Measurements from ENCODE around the gene MYZAP. TPM values are rescaled to one million over a fixed set of nuclear protein-coding genes. Genes with fewer than 3 reads are reported as not detected.

Gene MYZAP
- total and polyA plus RNA-seq, 10 donors = 4.1 to 26.2 (median 13.8) TPM

DNA sequence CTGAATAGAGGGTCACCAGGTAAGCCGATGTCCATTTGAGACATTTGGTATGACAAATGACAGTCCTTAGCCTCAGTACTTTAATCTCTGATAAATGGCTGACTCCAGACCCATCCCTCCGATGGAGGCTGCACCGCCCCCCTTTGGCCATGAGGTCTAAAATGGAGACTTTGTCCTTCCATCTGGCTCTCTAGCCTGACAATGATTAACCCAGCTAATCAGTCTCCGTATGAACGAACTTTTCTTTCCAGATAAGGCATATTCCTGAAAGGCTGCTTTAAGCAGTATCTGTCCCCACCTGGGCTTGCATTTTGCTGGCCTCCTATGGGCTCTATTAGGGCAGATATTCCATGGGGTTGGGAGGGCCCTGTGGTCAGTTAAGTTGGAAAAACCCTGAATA is 10.8 kb upstream of the MYZAP start:
- TF ChIP-seq CTCF (IDR thresholded peaks at IDR 0.05 in 8 of 11, conservative IDR thresholded peaks at IDR 0.05 in 3 of 11) (no peak), POLR2A (IDR thresholded peaks at IDR 0.05) (no peak), POLR2AphosphoS5 (IDR thresholded peaks at IDR 0.05) (no peak)
- WGBS, 5 donors = 92 to 97% (median 93%) methylated on average over 5 of the region's 5 CpGs
- Histone ChIP-seq H3K9me3 (peaks cover 0 to 21% (median 11%) of the 10 kb centered on the region in 8 donors), H3K4me3 (no peak overlapping the region), H3K36me3 (no peaks in the 10 kb centered on the region), H3K4me1 (peaks cover 0 to 11% (median 0%) of the 10 kb centered on the region in 6 donors), H3K27me3 (replicated peaks in 1 of 7) (no peaks in the 10 kb centered on the region), H3K27ac (no peak overlapping the region)
- intact Hi-C loops (cut with DNase I; ENCODE audit: low total_unique reads) = no loop called here
- DNase-seq = no peak

DNA sequence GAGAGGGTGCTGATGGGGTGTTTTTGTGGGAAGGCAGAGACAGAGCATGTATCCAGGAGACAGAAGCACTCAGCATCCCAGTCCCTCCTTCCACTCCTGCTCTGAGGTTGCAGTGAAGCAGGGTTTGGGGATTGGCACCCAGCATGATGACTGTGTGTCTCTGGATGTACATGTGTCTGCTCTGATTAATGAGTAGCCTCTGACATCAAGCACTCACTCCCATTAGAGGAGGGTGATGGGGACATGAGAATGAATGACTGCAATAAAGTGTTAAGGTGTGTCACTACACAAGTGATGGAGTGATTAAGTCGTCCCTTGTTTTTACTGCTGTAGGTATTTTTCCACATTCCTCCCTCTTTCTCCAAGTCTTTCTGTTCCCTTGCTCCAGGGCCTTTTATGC is 9.6 kb upstream of the MYZAP start:
- no peaks in the 10 kb centered on the region for H3K27me3 ChIP-seq (replicated peaks in 1 of 7)
- intact Hi-C loops (cut with DNase I; ENCODE audit: low total_unique reads) = no loop called here
- no peak overlapping the region for H3K27ac ChIP-seq
- DNase-seq = no peak
- H3K4me1 ChIP-seq = peaks cover 0 to 20% (median 10%) of the 10 kb centered on the region in 6 donors
- no peak overlapping the region for H3K4me3 ChIP-seq
- H3K9me3 ChIP-seq = peaks cover 0 to 21% (median 11%) of the 10 kb centered on the region in 8 donors
- WGBS, 5 donors = 76 to 95% (median 81%) methylated on average over 1 of the region's 1 CpG
- H3K36me3 ChIP-seq = no peaks in the 10 kb centered on the region
- TF ChIP-seq CTCF (IDR thresholded peaks at IDR 0.05 in 8 of 11, conservative IDR thresholded peaks at IDR 0.05 in 3 of 11) (no peak), POLR2AphosphoS5 (IDR thresholded peaks at IDR 0.05) (no peak), POLR2A (IDR thresholded peaks at IDR 0.05) (no peak)

DNA sequence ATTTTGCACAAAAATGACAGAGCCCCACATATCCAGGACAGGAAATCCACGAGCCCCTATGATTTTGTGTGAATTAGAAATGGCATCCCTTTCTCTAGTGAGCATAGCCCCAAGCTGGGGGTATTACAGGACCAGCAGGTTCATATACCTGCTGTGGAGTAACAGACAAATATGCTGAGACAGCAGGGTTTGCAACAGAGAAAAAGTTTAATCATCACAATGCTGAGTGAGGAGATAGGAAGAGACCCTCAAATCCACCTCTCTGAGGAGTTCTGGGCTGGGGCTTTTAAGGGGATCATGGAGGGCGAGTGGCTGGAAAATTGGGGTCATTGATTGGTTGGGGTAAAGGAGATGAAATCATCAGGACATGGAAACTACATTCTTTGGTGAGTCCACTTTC is 8.4 kb upstream of the MYZAP start:
- intact Hi-C loops (cut with DNase I; ENCODE audit: low total_unique reads) = no loop called here
- TF ChIP-seq CTCF (IDR thresholded peaks at IDR 0.05 in 8 of 11, conservative IDR thresholded peaks at IDR 0.05 in 3 of 11) = no peak
- TF ChIP-seq POLR2A (IDR thresholded peaks at IDR 0.05) = no peak
- no peak for TF ChIP-seq POLR2AphosphoS5 (IDR thresholded peaks at IDR 0.05)
- WGBS, 5 donors = 69 to 89% (median 77%) methylated on average over 2 of the region's 2 CpGs

GRCh38 chr15:57583720-57584119 is 8.0 kb upstream of the MYZAP start:
- H3K9me3 ChIP-seq = peaks cover 0 to 21% (median 11%) of the 10 kb centered on the region in 8 donors
- 84 to 99% (median 90%) methylated on average over 3 of the region's 3 CpGs for WGBS, 5 donors
- H3K4me3 ChIP-seq = no peak overlapping the region
- DNase-seq = no peak
- H3K27ac ChIP-seq = no peak overlapping the region
- no peaks in the 10 kb centered on the region for H3K36me3 ChIP-seq
- no peaks in the 10 kb centered on the region for H3K27me3 ChIP-seq (replicated peaks in 1 of 7)
- intact Hi-C loops (cut with DNase I; ENCODE audit: low total_unique reads) = no loop called here
- TF ChIP-seq POLR2AphosphoS5 (IDR thresholded peaks at IDR 0.05) = no peak
- no peak for TF ChIP-seq CTCF (IDR thresholded peaks at IDR 0.05 in 8 of 11, conservative IDR thresholded peaks at IDR 0.05 in 3 of 11)
- TF ChIP-seq POLR2A (IDR thresholded peaks at IDR 0.05) = no peak
- H3K4me1 ChIP-seq = peaks cover 0 to 17% (median 12%) of the 10 kb centered on the region in 6 donors

More for the DNA sequence above, 8.4 kb upstream of the MYZAP start:
- no peak for DNase-seq
- H3K4me3 ChIP-seq = no peak overlapping the region
- H3K9me3 ChIP-seq = peaks cover 0 to 21% (median 11%) of the 10 kb centered on the region in 8 donors
- H3K4me1 ChIP-seq = peaks cover 0 to 21% (median 12%) of the 10 kb centered on the region in 6 donors
- H3K27me3 ChIP-seq (replicated peaks in 1 of 7) = no peaks in the 10 kb centered on the region
- H3K27ac ChIP-seq = no peak overlapping the region
- no peaks in the 10 kb centered on the region for H3K36me3 ChIP-seq

Measured in spleen (tissue), 11 donors.